HG02571 (cell line): ENCODE measurements around the gene WFIKKN1.
A peak's percentile ranks its signal among the peaks of the same experiment; 100 is the strongest.

Source experiments
- ATAC-seq: cut with Tn5 transposase; IDR thresholded peaks from one replicate; pipeline ENCODE4 v1.9.1; 2021; ENCODE audit warnings: mild to moderate bottlenecking, moderate library complexity; ENCODE audit not compliant: unreplicated experiment

The WFIKKN1 gene

DNA sequence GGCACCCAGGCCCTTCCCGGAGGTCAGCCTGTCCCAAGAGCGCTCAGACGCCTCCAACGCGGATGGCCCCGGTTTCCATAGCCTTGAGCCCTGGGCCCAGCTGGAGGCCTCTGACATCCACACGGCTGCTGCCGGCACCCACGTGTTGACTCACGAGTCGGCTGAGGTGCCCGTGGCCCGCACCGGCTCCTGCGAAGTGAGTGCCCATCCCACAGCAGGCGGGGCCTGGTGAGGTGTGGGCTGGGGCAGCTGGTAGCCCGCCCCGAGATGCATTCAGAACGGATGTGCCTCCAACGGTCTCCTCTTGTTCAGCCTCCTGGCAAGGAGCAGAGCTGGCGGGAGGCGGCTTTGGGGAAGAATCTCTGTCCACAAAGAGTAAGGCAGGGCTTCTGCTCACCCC is 21.1 kb downstream of the WFIKKN1 start:
- ATAC-seq: no peak

DNA sequence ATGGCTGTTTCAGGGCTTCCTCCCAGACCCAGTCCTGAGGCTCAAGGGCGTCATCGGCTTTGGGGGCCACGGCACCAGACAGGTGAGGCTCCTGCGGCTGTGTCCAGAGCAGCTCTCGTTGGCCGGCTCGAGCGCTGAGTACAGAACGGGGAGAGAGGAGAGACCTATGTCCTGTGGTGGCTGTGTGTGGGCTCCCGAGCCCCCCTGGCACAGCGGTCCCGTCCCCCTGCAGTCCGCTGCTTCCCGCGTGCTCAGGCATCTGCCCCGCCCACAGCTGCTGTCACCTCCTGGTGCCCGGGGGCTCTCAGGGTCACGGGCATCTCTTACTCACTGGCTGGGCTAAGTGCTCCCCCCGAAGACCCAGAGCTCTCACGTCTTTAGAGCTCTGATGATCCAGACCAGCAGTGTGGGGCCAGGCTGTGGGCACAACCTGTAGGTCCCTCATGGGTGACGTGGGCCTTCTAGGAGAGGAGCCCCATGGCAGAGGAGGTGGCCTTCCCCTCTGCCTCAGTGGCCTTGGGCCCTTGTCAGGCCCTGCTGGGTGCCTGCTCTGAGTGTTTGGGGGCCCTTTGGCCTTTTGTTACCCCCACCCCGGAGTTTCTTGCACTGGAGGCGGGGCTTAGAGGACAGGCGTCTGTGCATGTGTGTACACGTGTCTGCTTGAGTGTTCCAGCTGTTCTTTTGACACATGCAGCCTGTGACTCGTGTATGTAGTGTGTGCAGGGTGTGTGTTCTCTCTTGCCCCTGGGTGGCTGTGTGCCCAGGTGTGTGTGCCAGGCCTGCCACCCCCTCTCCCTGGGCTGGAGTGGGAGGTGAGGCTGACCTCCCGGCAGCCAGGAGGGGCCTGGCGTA is 21.9 kb downstream of the WFIKKN1 start:
- no peak for ATAC-seq

DNA sequence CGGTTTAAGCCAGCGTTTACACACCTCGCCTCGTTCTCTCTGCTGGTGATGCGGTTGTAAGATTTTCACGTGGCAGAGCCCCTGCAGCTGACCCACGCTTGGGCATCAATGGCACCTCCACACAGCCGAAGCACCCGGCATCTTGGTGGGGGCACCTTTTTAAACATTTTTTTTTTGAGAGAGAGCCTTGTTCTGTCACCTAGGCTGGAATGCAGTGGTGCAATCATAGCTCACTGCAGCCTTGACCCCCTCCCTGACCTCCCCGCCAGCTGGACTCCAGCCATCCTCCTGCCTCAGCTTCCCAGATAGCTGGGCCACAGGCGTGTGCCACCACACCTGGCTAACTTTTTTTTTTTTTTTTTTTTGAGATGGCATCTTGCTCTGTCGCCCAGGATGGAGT is 23.2 kb downstream of the WFIKKN1 start:
- ATAC-seq: no peak

DNA sequence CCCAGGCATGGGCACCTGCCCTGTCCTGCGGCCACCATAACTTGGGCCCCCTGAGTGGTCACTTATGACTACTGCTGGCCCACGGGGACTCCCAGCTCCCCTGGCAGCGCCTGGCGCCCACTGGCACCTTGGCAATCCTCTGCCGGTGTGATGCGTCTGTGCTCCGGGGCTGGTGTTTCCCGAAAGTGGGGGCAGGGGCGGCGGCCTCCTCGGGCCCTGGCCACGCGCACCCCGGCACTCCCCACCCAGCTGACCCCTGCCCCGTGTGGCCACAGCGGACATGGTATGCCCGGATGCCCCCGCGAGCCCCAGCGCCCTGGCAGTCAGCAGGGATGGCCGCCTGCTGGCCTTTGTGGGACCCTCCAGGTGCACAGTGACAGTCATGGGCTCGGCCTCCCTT is 26.7 kb downstream of the WFIKKN1 start:
- ATAC-seq: no peak

DNA sequence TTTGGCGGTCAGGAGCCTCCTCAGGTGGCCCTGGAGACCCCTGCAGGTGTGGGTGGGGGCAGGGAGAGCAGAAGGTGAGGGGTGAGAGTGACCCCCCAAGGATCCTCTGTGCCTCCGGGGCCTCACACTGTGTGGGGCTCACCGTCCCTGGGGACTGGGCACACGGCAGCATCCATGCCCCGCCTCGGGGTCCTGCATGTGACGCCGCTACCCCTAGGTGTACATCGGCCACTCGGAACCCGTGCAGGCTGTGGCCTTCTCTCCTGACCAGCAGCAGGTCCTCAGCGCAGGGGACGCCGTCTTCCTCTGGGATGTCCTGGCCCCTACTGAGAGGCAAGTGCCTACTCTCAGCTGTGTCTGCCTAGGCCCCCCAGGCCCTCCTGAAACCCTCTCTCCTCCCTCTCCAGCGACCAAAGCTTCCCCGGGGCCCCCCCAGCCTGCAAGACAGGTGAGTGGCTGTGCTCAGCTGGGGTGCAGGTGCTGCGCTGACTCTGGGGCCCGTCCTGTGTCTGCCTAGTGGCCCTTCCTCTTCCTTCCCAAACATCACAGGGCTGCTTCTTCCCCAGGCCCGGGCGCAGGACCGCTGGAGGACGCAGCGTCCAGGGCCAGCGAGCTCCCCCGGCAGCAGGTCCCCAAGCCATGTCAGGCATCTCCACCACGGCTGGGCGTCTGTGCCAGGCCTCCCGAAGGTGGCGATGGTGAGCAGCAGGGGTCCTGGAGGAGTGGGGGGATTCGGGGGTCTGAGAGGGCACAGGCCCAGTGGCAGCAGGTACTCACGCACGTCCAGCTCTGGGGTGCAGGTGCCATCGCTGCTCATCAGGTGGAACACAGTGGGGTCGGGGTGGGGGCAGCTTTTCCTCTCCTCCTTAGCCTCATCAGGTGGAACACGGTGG is 28.1 kb downstream of the WFIKKN1 start:
- ATAC-seq: no peak

DNA sequence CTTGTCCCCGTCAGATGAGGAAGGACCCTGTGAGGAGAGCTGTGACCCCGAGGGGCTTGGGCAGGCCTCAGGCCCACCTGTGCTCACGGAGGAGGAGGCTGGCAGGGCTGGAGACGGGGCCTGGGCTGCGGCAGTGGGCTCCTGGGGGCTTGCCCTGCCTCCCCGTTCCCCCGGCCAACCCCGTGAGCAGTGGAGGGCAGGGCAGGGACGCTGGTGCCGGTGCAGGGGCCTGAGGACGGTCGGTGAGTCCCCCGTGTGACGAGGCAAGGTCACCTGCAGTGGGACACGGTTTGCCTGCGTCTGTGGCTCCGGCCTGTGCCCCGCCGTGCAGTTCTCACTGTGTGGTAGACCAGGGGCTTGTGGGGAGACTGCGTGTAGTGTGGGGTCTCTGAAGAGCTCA is 28.8 kb downstream of the WFIKKN1 start:
- no peak for ATAC-seq

DNA sequence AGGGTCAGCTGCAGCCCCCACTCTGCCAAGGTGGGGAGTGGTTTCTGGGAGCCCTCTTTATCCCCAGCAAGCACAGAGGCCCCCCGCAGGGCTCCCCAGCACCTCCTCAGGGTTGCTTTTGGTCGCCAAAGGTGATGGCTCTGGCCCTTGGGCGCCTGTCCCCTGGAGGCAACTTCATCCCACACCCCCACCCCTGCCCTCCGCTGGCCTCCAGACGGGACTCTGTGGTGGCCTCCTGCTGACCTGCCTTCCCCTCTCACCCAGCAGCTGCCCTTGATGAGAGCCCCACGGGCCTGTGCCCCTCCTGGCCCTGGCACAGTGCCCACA is 29.3 kb downstream of the WFIKKN1 start:
- no peak for ATAC-seq

DNA sequence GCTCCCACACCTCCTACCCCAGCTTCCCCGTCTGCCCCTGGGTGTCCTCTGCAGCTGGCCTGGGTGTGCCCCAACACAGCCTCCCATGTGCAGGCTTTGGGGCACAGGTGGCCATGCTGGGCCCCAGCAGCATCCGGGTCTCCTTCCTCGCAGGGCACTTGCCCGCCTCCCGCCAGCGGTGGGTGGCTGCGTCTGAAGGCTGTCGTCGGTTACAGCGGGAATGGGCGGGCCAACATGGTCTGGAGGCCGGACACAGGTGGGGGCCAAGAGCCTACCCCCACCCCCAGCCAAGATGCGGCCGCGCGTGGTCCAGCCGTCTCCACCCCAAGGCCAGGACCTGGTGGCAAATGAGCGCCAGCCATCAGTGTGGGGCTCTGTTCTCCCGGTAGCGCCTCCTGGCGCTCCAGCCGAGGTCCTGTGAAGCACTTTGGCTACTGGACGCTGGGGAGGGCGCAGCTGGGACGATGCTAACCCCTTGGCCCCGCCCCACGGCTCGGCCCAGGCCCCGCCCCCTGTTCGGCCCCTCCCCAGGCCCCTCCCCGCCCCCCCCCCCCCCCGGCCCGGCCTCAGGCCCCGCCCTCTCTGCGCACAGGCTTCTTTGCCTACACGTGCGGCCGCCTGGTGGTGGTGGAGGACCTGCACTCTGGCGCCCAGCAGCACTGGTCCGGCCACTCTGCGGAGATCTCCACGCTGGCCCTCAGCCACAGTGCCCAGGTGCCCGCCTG is 29.8 kb downstream of the WFIKKN1 start:
- no peak for ATAC-seq

DNA sequence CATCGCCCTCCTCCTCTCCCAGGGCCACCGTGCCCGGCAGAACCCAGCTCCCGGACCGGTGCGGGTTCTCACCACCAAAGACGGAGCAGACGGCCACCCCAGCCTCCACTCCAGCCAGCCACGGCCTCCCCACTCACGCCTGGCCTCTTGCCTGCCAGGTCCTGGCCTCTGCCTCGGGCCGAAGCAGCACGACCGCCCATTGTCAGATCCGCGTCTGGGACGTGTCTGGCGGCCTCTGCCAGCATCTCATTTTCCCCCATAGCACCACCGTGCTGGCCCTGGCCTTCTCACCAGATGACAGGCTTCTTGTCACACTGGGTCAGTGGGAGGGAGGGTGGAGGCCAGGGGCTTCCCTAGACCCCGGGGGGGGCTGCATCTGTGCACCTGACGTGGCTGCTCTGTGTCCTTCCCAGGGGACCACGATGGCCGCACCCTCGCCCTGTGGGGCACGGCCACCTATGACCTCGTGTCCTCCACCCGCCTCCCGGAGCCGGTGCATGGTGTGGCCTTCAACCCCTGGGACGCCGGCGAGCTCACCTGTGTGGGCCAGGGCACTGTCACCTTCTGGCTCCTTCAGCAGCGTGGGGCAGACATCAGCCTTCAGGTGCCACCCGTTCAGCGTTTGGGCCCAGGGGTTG is 30.5 kb downstream of the WFIKKN1 start:
- no peak for ATAC-seq

DNA sequence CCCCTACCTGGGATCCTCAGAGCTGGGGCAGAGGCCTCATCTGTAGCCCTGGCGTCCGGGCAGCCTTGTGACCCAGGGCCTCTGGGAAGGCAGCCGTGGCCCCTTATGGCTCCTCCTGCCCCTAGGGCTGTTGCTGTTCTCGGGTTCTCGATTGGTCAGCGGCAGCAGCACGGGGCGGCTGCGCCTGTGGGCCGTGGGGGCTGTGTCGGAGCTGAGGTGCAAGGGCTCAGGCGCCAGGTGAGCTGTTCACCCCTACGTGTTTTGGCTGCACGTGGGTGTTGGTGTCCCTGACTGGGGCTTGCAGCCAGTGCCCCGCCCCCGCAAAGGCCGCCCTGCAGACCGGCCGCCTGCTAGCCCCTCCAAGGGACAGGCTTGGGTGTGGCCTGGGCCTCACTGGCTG is 31.3 kb downstream of the WFIKKN1 start:
- no peak for ATAC-seq

DNA sequence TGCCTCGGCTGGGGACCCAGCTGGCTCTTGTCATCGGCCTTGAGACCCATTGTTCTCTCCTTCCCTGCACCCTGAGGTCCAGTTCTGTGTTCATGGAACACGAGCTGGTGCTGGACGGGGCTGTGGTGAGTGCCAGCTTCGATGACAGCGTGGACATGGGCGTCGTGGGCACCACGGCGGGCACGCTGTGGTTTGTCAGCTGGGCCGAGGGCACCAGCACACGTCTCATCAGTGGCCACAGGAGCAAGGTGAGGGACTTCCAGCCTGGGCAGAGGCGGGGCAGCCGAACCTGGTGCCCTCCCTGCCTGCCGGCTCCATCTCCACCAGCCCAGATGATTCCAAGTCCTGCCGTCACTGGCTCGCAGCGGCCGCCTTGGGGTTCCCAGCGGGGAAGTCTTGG is 31.8 kb downstream of the WFIKKN1 start:
- ATAC-seq: no peak

DNA sequence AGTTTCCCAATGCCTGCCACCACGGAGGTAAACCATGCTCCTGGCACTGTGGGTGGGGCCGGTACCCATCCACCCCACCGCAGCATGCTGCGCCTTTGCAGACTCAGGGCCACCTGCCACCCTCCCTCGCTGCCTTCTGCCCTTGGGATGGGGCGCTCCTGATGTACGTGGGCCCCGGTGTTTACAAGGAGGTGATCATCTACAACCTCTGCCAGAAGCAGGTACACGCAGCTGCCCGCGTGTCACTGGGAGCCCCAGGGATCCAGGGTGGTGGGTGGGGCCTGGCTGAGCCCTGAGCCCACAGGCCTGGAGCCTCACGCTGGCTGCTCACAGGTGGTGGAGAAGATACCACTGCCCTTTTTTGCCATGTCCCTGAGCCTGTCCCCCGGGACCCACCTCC is 35.8 kb downstream of the WFIKKN1 start:
- no peak for ATAC-seq

DNA sequence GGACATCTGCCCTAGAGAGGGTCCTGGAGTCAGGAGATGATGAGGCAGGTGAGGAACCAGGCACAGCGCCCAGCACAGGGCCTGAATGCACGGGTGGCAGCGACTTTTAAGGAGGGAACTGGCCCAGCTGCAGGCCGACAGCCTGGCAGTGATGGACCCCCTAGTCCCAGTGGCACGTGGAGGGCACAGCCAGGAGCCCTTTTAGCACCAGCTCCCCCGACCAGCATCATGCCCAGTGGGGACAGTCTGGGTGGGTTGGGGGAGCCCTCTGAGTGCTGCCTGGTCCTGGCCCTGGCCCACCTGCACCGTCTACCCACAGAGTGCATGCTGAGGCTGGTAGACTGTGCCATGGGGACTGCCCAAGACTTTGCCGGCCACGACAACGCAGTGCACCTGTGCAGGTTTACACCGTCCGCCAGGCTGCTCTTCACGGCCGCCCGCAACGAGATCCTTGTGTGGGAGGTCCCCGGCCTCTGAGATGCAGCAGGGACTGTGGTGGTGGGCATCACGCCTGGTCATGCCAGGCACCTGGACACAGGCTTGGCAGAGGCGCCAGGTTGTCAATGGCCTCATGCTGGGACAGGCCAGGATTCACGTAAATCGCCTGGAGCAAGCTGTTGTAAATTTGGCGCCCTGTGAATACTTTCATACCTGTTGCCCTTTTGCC is 36.5 kb downstream of the WFIKKN1 start:
- no peak for ATAC-seq

DNA sequence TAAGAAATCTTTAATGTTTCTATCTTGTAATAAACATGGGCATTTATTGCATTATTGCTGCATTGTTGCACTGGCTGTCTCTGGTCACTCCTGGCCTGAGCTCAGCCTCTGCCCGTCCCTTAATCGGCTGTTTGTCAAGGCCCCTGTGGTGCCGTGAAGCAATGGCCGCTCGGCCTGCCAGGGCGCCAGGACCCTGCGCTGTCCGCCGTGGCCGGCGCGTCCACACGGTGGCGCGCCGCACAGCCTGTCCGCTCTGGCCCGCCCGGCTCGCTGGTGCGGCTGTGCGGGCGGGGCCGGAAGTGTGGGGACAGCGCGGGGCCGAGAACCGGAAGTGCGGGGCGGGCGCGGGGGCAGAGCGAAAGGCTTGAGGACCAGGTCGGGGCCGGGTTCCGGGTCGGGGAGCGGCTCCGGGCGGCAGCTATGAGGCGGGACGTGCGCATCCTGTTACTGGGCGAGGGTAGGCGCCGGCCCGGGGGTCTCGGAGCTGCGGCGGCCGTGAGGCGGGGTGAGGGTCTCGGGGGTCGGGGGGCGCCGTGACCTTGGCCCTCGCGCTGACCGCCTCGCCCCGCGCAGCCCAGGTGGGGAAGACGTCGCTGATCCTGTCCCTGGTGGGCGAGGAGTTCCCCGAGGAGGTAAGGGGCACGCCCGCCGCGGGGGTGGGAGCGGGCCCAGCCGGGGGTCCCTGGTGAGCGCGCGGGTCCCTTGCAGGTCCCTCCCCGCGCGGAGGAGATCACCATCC is 37.2 kb downstream of the WFIKKN1 start, which contains the start of gene RHOT2:
Gene RHOT2 (plus strand): TSS at position 353 of the 739 bp plus-strand sequence. CDS start 68 bp downstream, at position 421.
- peak; percentile 73 for ATAC-seq

DNA sequence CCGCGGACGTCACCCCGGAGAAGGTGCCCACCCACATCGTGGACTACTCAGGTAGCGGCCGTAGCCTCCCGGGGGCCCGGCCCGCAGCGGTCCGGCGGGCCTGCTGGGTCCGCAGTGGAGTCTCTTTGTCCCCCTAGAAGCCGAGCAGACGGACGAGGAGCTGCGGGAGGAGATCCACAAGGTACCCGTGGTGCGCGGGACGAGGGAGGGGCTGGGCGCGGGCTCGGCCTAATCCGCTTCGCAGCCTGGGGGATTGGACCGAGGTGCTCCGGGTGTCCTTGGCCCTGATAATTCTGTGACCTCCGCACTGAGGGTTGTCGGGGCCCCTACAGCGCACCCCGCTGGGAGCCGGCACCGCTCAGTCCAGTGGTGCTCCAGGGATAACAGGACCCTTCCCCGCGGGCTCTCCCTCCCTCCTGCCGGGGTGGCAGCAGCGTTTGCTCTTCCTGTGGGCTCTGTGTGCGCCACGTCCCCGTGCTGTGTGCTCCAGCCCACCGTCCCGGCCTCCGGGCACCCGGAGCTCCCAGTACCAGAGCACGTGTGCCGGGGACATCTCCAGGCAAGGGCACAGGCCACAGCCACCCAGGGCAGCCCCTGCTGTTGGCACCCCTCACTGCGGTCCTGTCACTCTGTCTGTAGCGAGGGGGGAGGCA is 37.9 kb downstream of the WFIKKN1 start:
- no peak for ATAC-seq

DNA sequence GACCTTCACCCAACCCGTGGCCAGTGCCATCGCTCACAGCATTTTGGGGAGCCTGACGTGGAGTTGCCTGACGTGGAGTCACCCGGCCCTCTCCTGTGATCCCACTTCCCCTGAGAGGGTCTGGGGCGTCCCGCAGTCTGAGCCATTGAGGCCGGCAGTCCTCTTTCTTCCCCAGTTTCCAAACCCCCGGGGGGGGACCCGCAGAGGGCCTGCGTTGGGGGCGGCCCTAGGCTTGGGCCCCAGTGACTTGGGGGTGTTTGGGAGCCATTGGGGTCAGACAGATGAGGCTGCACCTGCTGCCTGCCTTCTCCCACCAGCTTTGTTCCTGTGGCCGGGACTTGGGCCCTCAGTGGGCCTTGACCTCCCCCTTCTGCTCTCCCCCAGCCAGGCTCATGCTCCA is 38.9 kb downstream of the WFIKKN1 start:
- ATAC-seq: no peak

DNA sequence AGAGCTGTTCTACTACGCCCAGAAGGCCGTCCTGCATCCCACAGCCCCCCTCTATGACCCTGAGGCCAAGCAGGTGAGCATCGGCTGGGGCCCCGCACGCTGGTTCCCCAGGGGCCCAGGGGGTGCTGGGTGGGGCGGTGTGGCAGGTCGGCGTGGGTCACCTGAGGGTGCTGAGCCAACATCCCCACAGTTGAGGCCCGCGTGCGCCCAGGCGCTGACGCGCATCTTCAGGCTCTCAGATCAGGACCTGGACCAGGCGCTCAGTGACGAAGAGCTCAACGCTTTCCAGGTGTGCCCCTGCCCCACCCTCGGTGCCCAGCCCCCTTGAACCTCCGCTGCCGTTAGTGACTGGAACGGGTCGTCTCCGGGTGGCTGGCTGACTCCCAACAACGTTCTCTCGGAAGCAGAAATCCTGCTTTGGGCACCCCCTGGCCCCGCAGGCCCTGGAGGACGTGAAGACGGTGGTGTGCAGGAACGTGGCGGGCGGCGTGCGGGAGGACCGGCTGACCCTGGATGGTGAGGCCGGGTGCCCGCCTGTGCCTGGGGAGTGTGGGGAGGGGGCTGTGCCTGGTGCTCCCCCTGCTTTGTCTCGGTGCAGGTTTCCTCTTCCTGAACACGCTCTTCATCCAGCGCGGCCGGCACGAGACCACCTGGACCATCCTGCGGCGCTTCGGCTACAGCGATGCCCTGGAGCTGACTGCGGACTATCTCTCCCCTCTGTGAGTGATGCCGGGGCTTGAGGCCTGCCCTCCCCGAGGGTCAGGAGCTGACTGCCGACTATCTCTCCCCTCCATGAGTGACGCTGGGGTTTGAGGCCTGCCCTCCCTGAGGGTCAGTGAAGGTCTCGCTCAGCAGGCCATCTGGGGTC is 39.9 kb downstream of the WFIKKN1 start:
- ATAC-seq: no peak
